Keratinocyte (primary cell): Measurements from ENCODE around the gene FNDC3A.

Experiments
- CTCF ChIP-seq, 3 experiments: IDR thresholded peaks in 1 of 3; conservative IDR thresholded peaks in 1 of 3; optimal IDR thresholded peaks in 1 of 3; 2 replicates in 2 of 3; 3 replicates in 1 of 3; pipeline versions ENCODE3 to v1.5.1; 2011; ENCODE audit warnings: low read length in 3 of 3, mild to moderate bottlenecking in 3 of 3, moderate library complexity in 2 of 3, control low read depth in 1 of 3, inconsistent platforms in 1 of 3; ENCODE audit not compliant: insufficient read depth in 2 of 3; ENCODE audit errors: extremely low read depth in 1 of 3
- EZH2 ChIP-seq: IDR thresholded peaks from one replicate; pipeline ENCODE4 v1.6.1; 2012; ENCODE audit warnings: inconsistent platforms, mild to moderate bottlenecking, low read length, moderate library complexity

- TF ChIP-seq EZH2 (no peak), CTCF (optimal IDR thresholded peaks at IDR 0.05 in 1 of 3, IDR thresholded peaks at IDR 0.05 in 1 of 3, conservative IDR thresholded peaks at IDR 0.05 in 1 of 3; ENCODE audit: extremely low read depth in 1 of 3, insufficient read depth in 2 of 3, low read length in 3 of 3) (no peak)
These were observed 45.3 kb downstream of the FNDC3A start for GRCh38 chr13:49020940-49021553.
